A673 (cell line): ENCODE data around the gene CDH24. TPM values are rescaled to one million over a fixed set of nuclear protein-coding genes. Genes with fewer than 3 reads are reported as not detected.

Experiments
- BruUV-seq: library from RNA; stranded (reverse); fragments of 400-500 nt; replicated peaks from 2 replicates; lab custom pipeline; 2021; lab: Mats Ljungman, UMichigan
- CTCF ChIA-PET: fragments of 300-600 bp; sonication (Branson Sonifier 250); formaldehyde crosslinking; loops from one replicate; lab custom pipeline; 2022; ENCODE audit warnings: antibody characterized with exemption; lab: Charles Lee
- POLR2A ChIA-PET: fragments of 300-600 bp; sonication (Branson Sonifier 250); formaldehyde crosslinking; loops from one replicate; lab custom pipeline; 2022; ENCODE audit warnings: antibody characterized with exemption; ENCODE audit not compliant: low non-redundant PET; lab: Charles Lee
- DNase-seq: peaks from one replicate; pipeline ENCODE4 v3.0.0-alpha.2; 2015; ENCODE audit warnings: low spot score
- H3K27ac ChIP-seq: fragments of 200-600 bp; sonication (generic); 2 replicates; pipeline ENCODE4 v1.5.1; 2016; ENCODE audit warnings: mixed run types, low read depth, mild to moderate bottlenecking, mixed read lengths, antibody characterized with exemption, low read length; ENCODE audit not compliant: poor library complexity, severe bottlenecking
- H3K27me3 ChIP-seq: fragments of 200-600 bp; sonication (generic); replicated peaks from 2 replicates; pipeline ENCODE4 v1.6.1; 2017; ENCODE audit warnings: mixed run types, low read depth, mild to moderate bottlenecking, mixed read lengths, antibody characterized with exemption, low read length; ENCODE audit not compliant: insufficient read depth, poor library complexity
- H3K36me3 ChIP-seq: fragments of 200-600 bp; sonication (generic); 2 replicates; pipeline ENCODE4 v1.6.1; 2016; ENCODE audit warnings: mixed run types, mild to moderate bottlenecking, mixed read lengths, antibody characterized with exemption, low read length; ENCODE audit not compliant: insufficient read depth, poor library complexity, severe bottlenecking
- H3K4me1 ChIP-seq: fragments of 200-600 bp; sonication (generic); 2 replicates; pipeline ENCODE4 v1.6.1; 2017; ENCODE audit warnings: mixed run types, mild to moderate bottlenecking, mixed read lengths, antibody characterized with exemption, low read length; ENCODE audit not compliant: insufficient read depth, poor library complexity, severe bottlenecking
- H3K4me3 ChIP-seq: fragments of 200-600 bp; sonication (generic); 2 replicates; pipeline ENCODE4 v1.5.1; 2016; ENCODE audit warnings: low read depth, mixed run types, mild to moderate bottlenecking, mixed read lengths, low read length; ENCODE audit not compliant: poor library complexity, severe bottlenecking
- H3K9me3 ChIP-seq: fragments of 200-600 bp; sonication (generic); 2 replicates; pipeline ENCODE4 v1.6.1; 2016; ENCODE audit warnings: mixed run types, low read depth, mild to moderate bottlenecking, mixed read lengths, antibody characterized with exemption, low read length; ENCODE audit not compliant: poor library complexity, severe bottlenecking
- CTCF ChIP-seq: fragments of 300-800, 200-600 bp; sonication (generic); conservative IDR thresholded peaks from 2 replicates; pipeline ENCODE4 v1.5.1; 2017; ENCODE audit warnings: low read depth, mild to moderate bottlenecking, antibody characterized with exemption, low read length, moderate library complexity, mixed read lengths
- EZH2 ChIP-seq: fragments of 200-600 bp; sonication (generic); IDR thresholded peaks from 2 replicates; pipeline ENCODE4 v1.6.1; 2017; ENCODE audit warnings: borderline replicate concordance, low read depth, mild to moderate bottlenecking, mixed read lengths, antibody characterized with exemption, low read length; ENCODE audit not compliant: poor library complexity, severe bottlenecking
- intact Hi-C: fragments of 100-400 bp; cut with micrococcal nuclease; formaldehyde crosslinking; loops from one replicate; pipeline ENCODE4 v1.10.0; 2022; ENCODE audit not compliant: unreplicated experiment
- total RNA-seq: library from RNA; stranded (reverse); gene quantifications from 2 replicates; pipeline ENCODE4 v1.2.3, GENCODE V29; 2021

The CDH24 gene
- total RNA-seq, 1 experiment from 2014 or later: 44.8 TPM

- Histone ChIP-seq H3K4me1 (peaks cover 44% of the 10 kb centered on the region), H3K4me3 (no peak overlapping the region), H3K27me3 (no peaks in the 10 kb centered on the region), H3K9me3 (no peaks in the 10 kb centered on the region), H3K27ac (peak overlapping the region; percentile 20), H3K36me3 (peaks cover 64% of the 10 kb centered on the region)
- DNase-seq: no peak
- CTCF ChIA-PET: no interaction called here
- intact Hi-C loops: no loop called here
- POLR2A ChIA-PET: no interaction called here
- TSS peak; percentile 15 for BruUV-seq
- TF ChIP-seq CTCF (no peak), EZH2 (no peak)
Measured at GRCh38 chr14:23030936-23031335, 26.4 kb downstream of the CDH24 start.

- no peak for TF ChIP-seq EZH2
- no peak for TF ChIP-seq CTCF
- peaks cover 55% of the 10 kb centered on the region for H3K4me1 ChIP-seq
Measured at GRCh38 chr14:23028799-23029198, 28.5 kb downstream of the CDH24 start.

GRCh38 chr14:23025151-23025814, 32.0 kb downstream of the CDH24 start:
- CTCF ChIA-PET: interaction anchor here (0.8 to 2.0 kb wide), 5 partner anchors 18 to 44 kb away, joined by 3 to 13 read pairs (median 6); no protein-coding TSS in a partner anchor
- DNase-seq: peak; percentile 98
- POLR2A ChIA-PET: interaction anchor here (0.5 to 2.2 kb wide), 2 partner anchors 15 to 18 kb away, joined by 8 to 22 read pairs; no protein-coding TSS in a partner anchor
- H3K27ac ChIP-seq: peak overlapping the region; percentile 95
- BruUV-seq: no TSS peak
- intact Hi-C loops: no loop called here
- peaks cover 33% of the 10 kb centered on the region for H3K36me3 ChIP-seq
- H3K4me1 ChIP-seq: peaks cover 80% of the 10 kb centered on the region
- TF ChIP-seq CTCF (no peak), EZH2 (no peak)
- no peak overlapping the region for H3K4me3 ChIP-seq
- no peaks in the 10 kb centered on the region for H3K27me3 ChIP-seq
- no peaks in the 10 kb centered on the region for H3K9me3 ChIP-seq

More at GRCh38 chr14:23028799-23029198, 28.5 kb downstream of the CDH24 start:
- Histone ChIP-seq H3K36me3 (peaks cover 66% of the 10 kb centered on the region), H3K27me3 (no peaks in the 10 kb centered on the region), H3K4me3 (no peak overlapping the region), H3K9me3 (no peaks in the 10 kb centered on the region), H3K27ac (peak overlapping the region; percentile 45)
- ChIA-PET POLR2A (interaction anchor here (0.7 kb wide), 1 partner anchor 14 kb away, joined by 3 read pairs; no protein-coding TSS in a partner anchor), CTCF (no interaction called here)
- intact Hi-C loops: no loop called here
- BruUV-seq: no TSS peak
- no peak for DNase-seq
